GM12872 (cell line): ENCODE results near the gene METTL2B.

Source experiments
- CTCF ChIP-seq: IDR thresholded peaks from 3 replicates; pipeline ENCODE4 v1.5.1; 2011; ENCODE audit warnings: low read depth, mild to moderate bottlenecking, low read length, moderate library complexity; ENCODE audit not compliant: insufficient read depth

Gene METTL2B

GRCh38 chr7:128450913-128451312, 25.6 kb upstream of the METTL2B start:
- no peak for TF ChIP-seq CTCF

- no peak for TF ChIP-seq CTCF
Observed at GRCh38 chr7:128452552-128452951, 24.0 kb upstream of the METTL2B start.

GRCh38 chr7:128453836-128454804, 22.4 kb upstream of the METTL2B start:
- no peak for TF ChIP-seq CTCF

GRCh38 chr7:128454808-128455542, 21.6 kb upstream of the METTL2B start:
- TF ChIP-seq CTCF: no peak

GRCh38 chr7:128455543-128456254, 20.8 kb upstream of the METTL2B start, which contains the start of gene HILPDA:
TSS of gene HILPDA (plus strand) at chr7:128455878. CDS start at chr7:128457269, 1,391 bp downstream.
- TF ChIP-seq CTCF: no peak

- TF ChIP-seq CTCF: no peak
Observed at GRCh38 chr7:128456255-128456725, 20.3 kb upstream of the METTL2B start.

- TF ChIP-seq CTCF: no peak
Observed at GRCh38 chr7:128458956-128459355, 17.6 kb upstream of the METTL2B start.
